Stimulated activated CD8-positive, alpha-beta memory T cell treated with anti-CD3 and anti-CD28 coated beads, Interleukin-15, amount 100 ng/mL, for 4 hours (primary cell): ENCODE measurements around the gene ARL4D.
"Not testable (repeated sequence)": the region's sequence is repeated elsewhere in the genome, so short reads cannot be mapped to it uniquely, and the experiment has no call there.

Experiments used
- DNase-seq, 2 donors: peaks; one replicate each; pipeline ENCODE4 v3.0.0-alpha.2; 2020; ENCODE audit warnings: low read depth in 2 of 2

Gene ARL4D

GRCh38 chr17:43398724-43399595, at the start of gene ARL4D:
TSS of gene ARL4D (plus strand) at chr17:43398993. CDS start at chr17:43399733, 740 bp downstream.
- peak; percentile 60 to 65 for DNase-seq

- no peak for DNase-seq
Observed at GRCh38 chr17:43349142-43349541, 49.7 kb upstream of the ARL4D start.

- no peak for DNase-seq
Observed at GRCh38 chr17:43350888-43351361, 47.9 kb upstream of the ARL4D start.

- no peak for DNase-seq
Observed at GRCh38 chr17:43351691-43352090, 47.1 kb upstream of the ARL4D start.

GRCh38 chr17:43352579-43353331, 46.0 kb upstream of the ARL4D start:
- DNase-seq, result no peak

GRCh38 chr17:43353393-43353792, 45.4 kb upstream of the ARL4D start:
- DNase-seq, result no peak

GRCh38 chr17:43354371-43354770, 44.4 kb upstream of the ARL4D start:
- no peak for DNase-seq

- no peak for DNase-seq
Observed at GRCh38 chr17:43356450-43356849, 42.3 kb upstream of the ARL4D start.

GRCh38 chr17:43356999-43357398, 41.8 kb upstream of the ARL4D start:
- DNase-seq, result no peak

GRCh38 chr17:43359469-43360110, 39.2 kb upstream of the ARL4D start:
- DNase-seq, result no peak

GRCh38 chr17:43360376-43360738, 38.4 kb upstream of the ARL4D start:
- DNase-seq, result peak; percentile 48 to 76

GRCh38 chr17:43360739-43361505, 37.9 kb upstream of the ARL4D start:
- peak; percentile 73 to 81 for DNase-seq

GRCh38 chr17:43363181-43363925, 35.4 kb upstream of the ARL4D start:
- DNase-seq, result no peak

GRCh38 chr17:43363926-43364285, 34.9 kb upstream of the ARL4D start:
- DNase-seq, result no peak

GRCh38 chr17:43365356-43365755, 33.4 kb upstream of the ARL4D start:
- no peak for DNase-seq

GRCh38 chr17:43365921-43366320, 32.9 kb upstream of the ARL4D start:
- not testable (repeated sequence) for DNase-seq

- no peak for DNase-seq
Observed at GRCh38 chr17:43366891-43367736, 31.7 kb upstream of the ARL4D start.

GRCh38 chr17:43367737-43368242, 31.0 kb upstream of the ARL4D start:
- DNase-seq, result no peak

- peak in 1 of 2 donors; percentile 32 for DNase-seq
Observed at GRCh38 chr17:43368740-43369506, 29.9 kb upstream of the ARL4D start.
